C4-2B (cell line): ENCODE results near the gene SDS.

Source experiments
- ZFX ChIP-seq: fragments of 450-650 bp; IDR thresholded peaks from 2 replicates; pipeline ENCODE4 v1.6.1; 2017
- TF ChIP-seq, protein P1 (sequence below): fragments of 450-650 bp; conservative IDR thresholded peaks from 2 replicates; pipeline ENCODE4 v1.5.1; 2017; ENCODE audit warnings: mild to moderate bottlenecking

- TF ChIP-seq, protein P1, sequence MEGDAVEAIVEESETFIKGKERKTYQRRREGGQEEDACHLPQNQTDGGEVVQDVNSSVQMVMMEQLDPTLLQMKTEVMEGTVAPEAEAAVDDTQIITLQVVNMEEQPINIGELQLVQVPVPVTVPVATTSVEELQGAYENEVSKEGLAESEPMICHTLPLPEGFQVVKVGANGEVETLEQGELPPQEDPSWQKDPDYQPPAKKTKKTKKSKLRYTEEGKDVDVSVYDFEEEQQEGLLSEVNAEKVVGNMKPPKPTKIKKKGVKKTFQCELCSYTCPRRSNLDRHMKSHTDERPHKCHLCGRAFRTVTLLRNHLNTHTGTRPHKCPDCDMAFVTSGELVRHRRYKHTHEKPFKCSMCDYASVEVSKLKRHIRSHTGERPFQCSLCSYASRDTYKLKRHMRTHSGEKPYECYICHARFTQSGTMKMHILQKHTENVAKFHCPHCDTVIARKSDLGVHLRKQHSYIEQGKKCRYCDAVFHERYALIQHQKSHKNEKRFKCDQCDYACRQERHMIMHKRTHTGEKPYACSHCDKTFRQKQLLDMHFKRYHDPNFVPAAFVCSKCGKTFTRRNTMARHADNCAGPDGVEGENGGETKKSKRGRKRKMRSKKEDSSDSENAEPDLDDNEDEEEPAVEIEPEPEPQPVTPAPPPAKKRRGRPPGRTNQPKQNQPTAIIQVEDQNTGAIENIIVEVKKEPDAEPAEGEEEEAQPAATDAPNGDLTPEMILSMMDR: no peak
- TF ChIP-seq ZFX: no peak
Measured at GRCh38 chr12:113372371-113372770, 31.3 kb downstream of the SDS start.
